HG02973 (cell line): ENCODE results near the gene SLC23A2.
"Not testable (repeated sequence)": the region's sequence is repeated elsewhere in the genome, so short reads cannot be mapped to it uniquely, and the experiment has no call there.

Source experiments
- ATAC-seq: cut with Tn5 transposase; IDR thresholded peaks from one replicate; pipeline ENCODE4 v1.9.1; 2021; ENCODE audit warnings: moderate library complexity; ENCODE audit not compliant: unreplicated experiment

The SLC23A2 gene

DNA sequence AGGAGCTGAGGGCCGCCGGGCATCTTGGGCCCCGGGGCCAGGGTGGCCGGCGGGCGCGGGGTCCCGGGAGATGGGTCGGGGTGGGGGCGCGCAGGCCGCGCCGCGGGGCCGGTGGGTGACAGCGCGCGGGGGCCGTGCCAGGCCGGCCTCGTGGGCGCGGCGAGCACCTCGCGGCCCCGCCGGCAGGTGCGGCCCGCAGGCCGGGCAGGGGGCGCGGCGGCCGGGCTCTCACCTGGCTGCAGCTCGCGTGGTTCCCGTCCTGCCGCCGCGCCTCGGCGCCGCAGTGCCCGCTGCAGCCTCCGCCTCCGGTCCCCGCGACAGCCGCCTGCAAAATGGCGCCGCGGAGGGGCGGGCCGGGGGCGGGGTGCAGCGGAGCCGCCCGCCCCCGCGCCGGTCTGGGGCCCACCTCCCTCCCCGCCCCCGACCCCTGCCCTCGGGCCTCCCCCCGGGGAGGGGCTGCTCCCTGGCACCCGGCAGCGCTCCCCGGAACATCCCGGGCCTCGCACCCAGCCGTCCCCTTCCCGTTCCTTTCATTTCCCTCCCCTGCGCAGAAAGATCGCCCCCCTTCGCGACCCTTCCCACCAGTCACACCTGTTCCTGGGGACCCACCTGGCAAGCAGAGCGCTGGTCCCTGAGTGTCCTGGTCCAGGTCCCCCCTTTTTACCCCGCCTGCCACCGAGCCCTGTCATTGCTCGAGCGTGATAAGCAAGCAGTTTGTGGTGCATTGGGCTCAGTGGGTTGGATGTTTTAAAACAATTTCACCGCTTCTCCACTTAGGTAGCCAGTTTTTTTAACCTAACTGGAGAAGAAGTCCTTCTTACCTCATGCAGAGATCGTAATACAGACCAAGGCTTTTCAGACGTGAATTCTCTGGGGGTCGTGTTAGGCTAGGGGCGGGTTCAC is at the start of gene SLC23A2:
TSS of gene SLC23A2 (minus strand) at position 337 of the 903 bp plus-strand sequence. CDS start 68,948 bp downstream, outside the sequence.
- peak; percentile 45 for ATAC-seq

- ATAC-seq = no peak
Observed at GRCh38 chr20:5046656-5047339, 45.5 kb upstream of the SLC23A2 start.

DNA sequence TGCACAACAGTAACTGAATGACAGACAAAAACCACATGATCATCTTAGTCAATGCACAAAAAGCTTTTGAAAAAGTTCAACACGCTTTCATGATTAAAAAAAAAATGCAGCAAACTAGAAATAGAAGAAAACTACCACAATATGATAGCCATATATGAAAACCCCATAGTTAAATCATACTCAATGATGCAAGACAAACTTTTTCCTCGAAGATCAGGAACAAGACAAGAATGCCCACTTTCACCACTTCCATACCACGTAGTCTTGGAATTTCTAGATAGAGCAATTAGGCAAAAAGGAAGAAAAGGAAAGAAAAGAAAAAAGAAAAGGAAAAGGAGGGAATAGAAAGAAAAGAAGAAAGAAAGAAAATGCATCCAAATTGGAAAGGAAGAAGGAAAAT is 44.6 kb upstream of the SLC23A2 start:
- no peak for ATAC-seq

GRCh38 chr20:5044075-5044620 is 42.8 kb upstream of the SLC23A2 start:
- ATAC-seq = no peak

DNA sequence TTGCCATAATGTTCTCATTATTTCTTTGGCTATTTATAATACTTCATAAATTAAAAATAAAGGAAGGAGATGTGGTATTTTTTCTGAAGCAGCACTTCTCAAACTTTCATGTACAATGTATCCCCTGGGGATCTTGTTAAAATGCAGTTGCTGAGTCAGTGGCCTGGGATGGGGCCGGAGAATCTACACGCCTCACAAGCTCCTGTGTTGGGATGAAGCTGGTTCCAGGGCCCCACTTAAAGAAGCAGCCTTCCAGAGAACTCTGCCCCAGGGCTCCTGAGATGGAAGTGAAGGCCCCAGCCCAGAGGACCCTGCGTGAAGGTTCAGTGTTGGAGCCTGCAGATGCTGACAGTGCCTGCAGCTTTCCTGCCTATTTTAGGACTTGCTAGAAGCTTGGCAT is 40.1 kb upstream of the SLC23A2 start:
- no peak for ATAC-seq

- no peak for ATAC-seq
Observed at GRCh38 chr20:5040345-5040744, 39.0 kb upstream of the SLC23A2 start.

DNA sequence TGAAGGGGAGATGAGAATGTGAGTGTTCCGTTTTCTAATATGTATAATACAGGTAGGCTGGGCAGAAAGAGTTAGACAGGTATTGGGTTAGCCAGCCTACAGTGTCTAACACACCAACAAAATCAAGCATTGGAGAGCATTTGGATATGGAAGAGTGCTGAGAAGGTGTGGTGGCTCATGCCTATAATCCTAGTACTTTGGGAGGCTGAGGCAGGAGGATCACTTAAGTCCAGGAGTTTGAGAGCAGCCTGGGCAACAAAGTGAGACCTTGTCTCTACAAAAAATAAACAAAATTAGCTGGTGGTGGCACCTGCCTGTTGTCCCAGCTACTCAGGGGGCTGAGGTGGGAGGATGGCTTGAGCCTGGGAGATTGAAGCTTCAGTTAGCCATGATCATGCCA is 38.6 kb upstream of the SLC23A2 start:
- no peak for ATAC-seq

DNA sequence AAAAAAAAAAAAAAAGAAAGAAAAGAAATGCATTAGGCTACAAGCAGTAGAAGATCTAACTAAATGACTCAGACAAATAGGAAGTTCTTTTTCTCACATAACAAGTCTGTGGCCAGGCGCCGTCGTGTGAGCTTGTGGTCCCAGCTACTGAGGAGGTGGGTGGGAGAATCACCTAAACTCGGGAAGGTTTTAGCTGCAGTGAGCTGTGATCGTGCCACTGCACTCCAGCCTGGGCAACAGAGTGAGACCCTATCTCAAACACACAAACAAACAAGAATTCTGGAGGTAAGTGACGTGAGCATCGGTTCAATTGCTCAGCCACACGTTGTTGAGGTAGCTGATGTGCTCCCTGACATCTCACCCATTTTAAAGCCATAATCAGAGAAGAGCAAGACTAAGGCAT is 37.9 kb upstream of the SLC23A2 start:
- ATAC-seq = no peak

GRCh38 chr20:5036828-5037227 is 35.5 kb upstream of the SLC23A2 start:
- ATAC-seq = no peak

DNA sequence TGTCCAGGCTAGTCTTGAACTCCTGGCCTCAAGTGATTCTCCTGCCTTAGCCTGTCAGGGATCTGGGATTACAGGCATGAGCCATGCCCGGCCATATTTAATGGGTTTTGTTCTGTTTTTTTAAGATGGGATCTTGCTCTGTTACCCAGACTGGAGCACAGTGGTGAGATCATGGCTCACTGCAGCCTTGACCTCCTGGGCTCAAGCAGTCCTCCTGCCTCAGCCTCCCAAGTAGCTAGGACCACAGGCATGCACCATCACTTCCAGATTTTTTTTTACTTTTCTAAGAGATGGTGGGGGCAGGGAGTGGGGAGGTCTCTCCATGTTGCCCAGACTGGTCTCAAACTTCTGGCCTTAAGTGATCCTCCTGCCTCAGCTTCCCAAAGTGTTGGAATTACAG is 34.2 kb upstream of the SLC23A2 start:
- not testable (repeated sequence) for ATAC-seq

DNA sequence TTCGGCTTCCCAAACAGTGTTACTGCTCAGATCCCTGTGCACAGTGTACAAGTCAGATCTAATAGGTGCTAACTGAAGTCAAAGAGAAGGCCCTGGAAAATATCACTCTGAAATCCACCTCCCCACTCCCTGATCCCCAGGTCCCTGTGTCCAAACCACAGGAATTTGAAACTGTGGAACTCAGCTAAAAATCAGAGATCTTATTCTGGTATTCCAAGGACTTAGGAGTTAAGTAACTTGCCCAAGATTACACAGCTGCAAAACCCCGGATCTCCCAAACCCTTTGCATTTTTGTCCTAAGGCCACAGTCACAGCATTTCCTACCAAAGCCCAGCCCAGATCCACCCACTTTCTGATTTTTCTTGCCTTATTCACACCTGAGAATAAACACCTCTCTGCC is 32.3 kb upstream of the SLC23A2 start:
- no peak for ATAC-seq

DNA sequence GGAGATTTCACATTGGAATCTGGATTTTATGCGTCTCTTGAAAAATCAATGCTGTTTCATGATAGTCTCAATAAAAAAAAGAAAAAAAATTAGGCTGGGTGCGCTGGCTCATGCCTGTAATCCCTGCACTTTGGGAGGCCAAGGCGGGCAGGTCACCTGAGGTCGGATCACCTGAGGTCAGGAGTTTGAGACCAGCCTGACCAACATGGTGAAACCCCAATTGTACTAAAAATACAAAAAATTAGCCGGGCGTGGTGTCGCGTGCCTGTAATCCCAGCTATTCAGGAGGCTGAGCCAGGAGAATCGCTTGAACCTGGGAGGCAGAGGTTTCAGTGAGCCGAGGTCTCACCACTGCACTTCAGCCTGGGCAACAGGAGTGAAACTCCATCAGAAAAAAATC is 30.4 kb upstream of the SLC23A2 start:
- ATAC-seq = not testable (repeated sequence)

DNA sequence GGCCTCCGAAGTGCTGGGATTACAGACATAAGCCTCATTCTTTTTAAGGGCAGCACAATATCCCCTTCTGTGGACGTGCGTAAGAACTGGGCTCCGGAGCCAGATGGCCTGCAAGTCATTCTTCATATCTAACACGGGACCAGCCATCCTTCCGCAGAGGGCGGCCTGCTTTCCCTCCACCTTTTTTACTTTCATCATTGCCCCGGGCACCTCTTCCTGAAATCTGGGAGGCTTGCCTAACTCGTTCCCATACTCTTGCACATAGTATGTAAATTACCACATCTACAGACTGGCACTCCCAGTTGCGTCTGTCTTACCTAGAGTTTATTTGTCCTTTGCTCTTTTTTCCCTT is 29.9 kb upstream of the SLC23A2 start:
- no peak for ATAC-seq

- ATAC-seq = no peak
Observed at GRCh38 chr20:5030348-5031205, 29.3 kb upstream of the SLC23A2 start.

GRCh38 chr20:5028258-5029059 is 27.1 kb upstream of the SLC23A2 start:
- not testable (repeated sequence) for ATAC-seq

- no peak for ATAC-seq
Observed at GRCh38 chr20:5024982-5025381, 23.7 kb upstream of the SLC23A2 start.

- ATAC-seq = no peak
Observed at GRCh38 chr20:5024103-5024502, 22.8 kb upstream of the SLC23A2 start.

- ATAC-seq = not testable (repeated sequence)
Observed at GRCh38 chr20:5023171-5023570, 21.9 kb upstream of the SLC23A2 start.

DNA sequence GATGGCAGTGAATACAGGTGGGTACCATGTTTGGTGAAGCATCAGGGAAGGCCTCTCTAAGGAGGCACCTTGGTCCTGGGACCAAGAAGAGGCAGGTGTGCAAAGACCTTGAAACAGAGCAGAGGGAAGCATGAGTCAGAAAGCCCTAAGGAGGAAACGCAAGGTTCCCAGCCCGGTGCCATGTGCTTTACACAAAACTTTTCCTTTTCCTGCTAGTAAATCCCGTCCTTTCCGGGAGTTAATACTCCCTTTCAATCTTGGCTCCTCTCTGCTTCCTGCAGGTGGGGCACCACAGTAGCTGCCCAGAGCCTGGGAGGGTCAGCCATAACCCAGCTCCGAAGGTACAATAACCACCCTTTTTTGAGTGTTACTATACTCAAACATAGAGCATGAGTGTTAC is 19.4 kb upstream of the SLC23A2 start:
- ATAC-seq = no peak
